PC-9 (cell line): ENCODE data around the gene MAGI2.

Experiments used
- CTCF ChIP-seq: fragments of 200-600 bp; sonication (generic); conservative IDR thresholded peaks from 2 replicates; pipeline ENCODE4 v1.6.1; 2017; ENCODE audit warnings: mixed run types, antibody characterized with exemption, mild to moderate bottlenecking, moderate library complexity
- EZH2 ChIP-seq: fragments of 200-600 bp; sonication (generic); IDR thresholded peaks from 2 replicates; pipeline ENCODE4 v1.8.0; 2017; ENCODE audit warnings: antibody characterized with exemption, low read depth

GRCh38 chr7:79036356-79036755, 417.1 kb downstream of the MAGI2 start:
- TF ChIP-seq CTCF (no peak), EZH2 (no peak)
